OCI-M2 (cell line): Measurements from ENCODE around the gene MSANTD7.
"Not testable (repeated sequence)": the region's sequence is repeated elsewhere in the genome, so short reads cannot be mapped to it uniquely, and the experiment has no call there.

Experiments
- DNase-seq: peaks from one replicate; lab custom pipeline; 2025; ENCODE audit not compliant: unreplicated experiment; lab: John Stamatoyannopoulos, UW

MSANTD7 gene

DNA sequence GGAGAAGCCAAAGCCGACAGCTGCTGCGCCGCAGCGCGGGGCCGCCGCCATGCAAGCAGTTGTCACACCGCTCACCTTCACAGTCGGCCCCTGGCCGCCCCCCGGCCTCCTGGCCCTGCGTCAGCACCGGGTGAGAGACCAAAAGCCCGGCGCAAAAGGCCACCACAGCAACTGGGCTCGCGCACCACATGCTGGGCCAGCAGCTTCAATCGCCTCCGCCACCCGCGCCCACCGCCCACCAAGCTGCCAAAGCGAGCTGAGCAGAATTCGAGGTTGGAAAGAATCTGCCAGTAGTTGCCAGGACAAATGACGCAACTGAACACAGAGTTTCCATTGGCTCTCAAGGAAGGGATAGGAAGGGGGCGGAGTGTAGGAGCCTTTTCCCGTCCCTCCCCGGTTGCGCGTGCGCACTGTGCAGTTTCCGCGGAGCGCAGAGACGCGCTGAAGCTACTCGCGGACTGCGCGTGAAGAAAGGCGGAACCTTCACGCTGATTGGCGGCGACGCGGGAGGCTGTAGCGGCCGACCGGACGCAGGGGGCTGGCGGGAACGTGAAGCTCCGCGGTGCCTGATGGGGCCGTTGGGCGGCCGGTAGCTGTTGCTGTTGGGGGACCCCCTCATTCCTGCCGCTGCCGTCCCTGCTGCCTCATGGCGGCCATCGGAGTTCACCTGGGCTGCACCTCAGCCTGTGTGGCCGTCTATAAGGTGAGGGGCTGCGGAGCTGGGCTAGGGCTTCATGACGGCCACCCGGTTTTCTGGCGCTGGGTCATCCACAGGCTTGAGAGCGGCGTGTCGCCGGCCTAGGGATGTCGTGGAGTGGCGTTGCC, at the start of gene MSANTD7, which contains the start of the genes CDNF and HSPA14:
MSANTD7 (plus strand) TSS at position 550 of the 825 bp plus-strand sequence. CDS start 3,979 bp downstream, outside the sequence.
CDNF (minus strand) TSS at position 281 of the 825 bp plus-strand sequence; CDS start at position 190, 91 bp downstream.
HSPA14 (plus strand) TSS at position 550 of the 825 bp plus-strand sequence; CDS start at position 647, 97 bp downstream.
- peak; percentile 90 for DNase-seq

GRCh38 chr10:14798636-14799035, 39.5 kb upstream of the MSANTD7 start:
- DNase-seq: no peak

GRCh38 chr10:14800397-14800796, 37.7 kb upstream of the MSANTD7 start:
- DNase-seq: no peak

DNA sequence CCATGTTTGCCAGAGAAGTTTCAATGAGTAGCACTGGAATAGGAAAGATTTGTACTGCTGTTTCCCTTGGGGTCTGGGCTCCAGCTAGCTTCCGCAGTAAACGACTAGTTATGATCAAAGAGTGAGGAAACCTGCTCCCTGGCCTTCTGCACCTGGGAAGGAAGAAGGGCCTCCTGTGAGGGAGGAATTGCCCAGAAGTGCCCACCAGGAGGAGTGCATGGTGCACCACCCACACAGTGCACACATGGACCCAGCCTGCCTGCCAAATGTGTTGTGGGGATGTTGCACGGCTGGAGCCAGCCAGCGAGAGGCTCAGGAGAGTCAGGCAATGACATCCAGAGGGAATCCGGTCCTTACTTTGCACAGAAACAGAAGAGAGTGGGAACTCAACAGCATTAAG, 36.4 kb upstream of the MSANTD7 start:
- DNase-seq: no peak

DNA sequence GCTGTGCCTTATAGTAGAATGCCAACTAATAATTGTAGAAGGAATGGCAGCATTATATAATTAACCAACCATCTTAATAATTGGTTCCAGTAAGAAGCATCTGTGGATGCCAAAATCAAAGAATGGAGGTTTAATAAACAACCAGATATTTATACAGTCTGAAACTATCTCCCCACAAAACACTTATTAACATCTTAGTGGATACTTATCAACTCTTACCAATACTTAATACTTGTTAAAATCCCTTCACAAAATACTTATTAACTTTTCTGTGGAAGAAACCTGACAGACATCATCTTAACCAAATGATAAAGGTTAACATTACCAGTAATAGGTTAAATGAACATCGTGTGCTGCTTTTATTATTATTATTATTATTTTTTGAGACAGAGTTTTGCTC, 34.3 kb upstream of the MSANTD7 start:
- DNase-seq: no peak

DNA sequence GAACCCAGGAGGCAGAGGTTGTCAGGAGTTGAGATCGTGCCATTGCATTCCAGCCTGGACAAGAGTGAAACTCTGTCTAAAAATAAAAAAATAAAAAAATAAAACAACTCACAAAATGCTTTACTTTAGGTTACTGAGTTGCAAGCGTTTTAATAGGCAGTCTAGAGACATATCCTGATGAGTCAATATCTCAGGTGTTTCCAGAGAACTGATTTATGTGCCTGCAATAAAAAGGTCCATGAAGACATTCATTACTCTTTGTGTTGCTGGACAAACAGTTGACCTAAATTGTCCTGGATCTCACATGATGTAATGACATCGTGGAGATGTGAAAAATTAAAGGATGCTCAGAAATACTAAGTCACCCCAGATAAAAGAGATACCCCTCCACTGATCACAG, 31.8 kb upstream of the MSANTD7 start:
- no peak for DNase-seq

DNA sequence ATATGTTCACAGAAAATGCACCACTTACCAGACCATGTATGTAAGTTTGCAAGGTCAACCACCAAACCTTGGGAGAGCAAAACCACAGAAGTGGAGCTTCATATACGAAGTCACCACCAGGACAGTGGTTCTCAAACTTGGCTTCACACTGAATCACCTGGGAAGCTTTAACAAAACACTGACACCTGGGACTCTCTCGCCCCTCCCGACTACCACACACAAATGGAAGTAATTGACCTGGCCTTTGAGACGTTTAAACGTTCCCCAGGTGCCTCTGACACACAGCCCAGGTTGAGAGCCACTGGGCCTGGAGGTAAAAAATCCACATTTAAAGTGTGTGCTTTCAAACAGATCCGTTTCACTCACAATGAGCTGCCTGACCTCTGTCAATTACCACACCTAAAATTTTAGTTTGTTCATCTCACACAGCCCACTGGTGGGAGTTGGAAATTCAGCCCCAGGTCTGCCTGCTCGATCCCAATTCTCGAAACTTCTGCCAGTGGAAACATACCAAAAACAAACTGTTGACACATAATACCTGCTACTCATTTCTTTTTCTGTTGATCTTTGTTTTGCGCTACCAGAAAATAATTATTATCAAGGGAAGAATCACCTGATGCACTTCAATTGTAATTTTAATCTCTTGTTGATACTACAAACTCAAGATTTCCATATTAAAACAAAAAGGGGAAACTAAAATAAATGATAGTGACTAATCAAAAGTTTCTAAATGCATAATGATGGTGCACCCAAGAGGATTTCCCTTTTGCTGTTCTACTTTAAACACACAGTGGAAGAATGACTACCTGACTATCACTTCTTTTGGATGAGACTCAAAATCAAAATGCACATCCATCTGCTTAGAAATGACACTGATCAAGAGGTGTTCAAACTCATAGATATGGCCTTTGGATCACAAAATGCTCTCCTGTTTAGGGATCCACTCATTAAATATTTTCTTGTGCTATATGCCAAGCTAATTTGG, 26.8 kb upstream of the MSANTD7 start:
- no peak for DNase-seq

GRCh38 chr10:14812271-14812670, 25.8 kb upstream of the MSANTD7 start:
- no peak for DNase-seq

GRCh38 chr10:14815681-14816080, 22.4 kb upstream of the MSANTD7 start:
- DNase-seq: no peak

- not testable (repeated sequence) for DNase-seq
Observed at GRCh38 chr10:14816717-14817116, 21.4 kb upstream of the MSANTD7 start.

- no peak for DNase-seq
Observed at GRCh38 chr10:14820010-14820774, 17.9 kb upstream of the MSANTD7 start.

DNA sequence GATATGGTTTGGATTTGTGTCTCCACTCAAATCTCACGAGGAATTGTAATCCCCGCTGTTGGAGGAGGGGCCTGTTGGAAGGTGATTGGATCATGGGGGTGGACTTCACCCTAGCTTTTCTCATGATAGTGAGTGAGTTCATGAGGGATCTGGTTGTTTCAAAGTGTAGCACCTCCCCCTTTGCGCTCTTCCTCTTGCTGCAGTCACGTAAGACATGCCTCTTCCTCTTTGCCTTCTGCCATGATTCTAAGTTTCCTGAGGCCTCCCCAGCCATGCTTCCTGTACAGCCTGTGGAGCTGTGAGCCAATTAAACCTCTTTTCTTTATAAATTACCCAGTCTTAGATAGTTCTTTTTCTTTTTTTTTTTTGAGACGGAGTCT, 17.3 kb upstream of the MSANTD7 start:
- DNase-seq: no peak

GRCh38 chr10:14821635-14822375, 16.3 kb upstream of the MSANTD7 start:
- no peak for DNase-seq

- DNase-seq: no peak
Observed at GRCh38 chr10:14822879-14823755, 15.0 kb upstream of the MSANTD7 start.

DNA sequence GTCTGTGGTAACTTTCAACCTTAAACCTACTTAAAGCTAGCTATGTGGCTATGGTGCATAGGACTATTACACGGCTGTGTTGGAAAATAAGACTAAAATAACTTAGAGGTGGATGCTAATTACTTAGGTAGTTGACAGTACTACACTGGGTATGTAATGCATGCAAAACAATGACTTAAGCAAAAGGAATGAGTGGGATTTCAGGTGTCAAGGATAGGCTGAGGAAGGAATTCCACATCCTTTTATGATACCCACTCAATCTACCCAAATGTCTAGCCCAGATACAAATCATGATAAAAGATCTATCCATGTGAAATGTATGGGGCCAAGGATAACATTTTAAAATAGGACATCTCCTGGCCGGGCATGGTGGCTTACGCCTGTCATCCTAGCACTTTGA, 14.1 kb upstream of the MSANTD7 start:
- no peak for DNase-seq

DNA sequence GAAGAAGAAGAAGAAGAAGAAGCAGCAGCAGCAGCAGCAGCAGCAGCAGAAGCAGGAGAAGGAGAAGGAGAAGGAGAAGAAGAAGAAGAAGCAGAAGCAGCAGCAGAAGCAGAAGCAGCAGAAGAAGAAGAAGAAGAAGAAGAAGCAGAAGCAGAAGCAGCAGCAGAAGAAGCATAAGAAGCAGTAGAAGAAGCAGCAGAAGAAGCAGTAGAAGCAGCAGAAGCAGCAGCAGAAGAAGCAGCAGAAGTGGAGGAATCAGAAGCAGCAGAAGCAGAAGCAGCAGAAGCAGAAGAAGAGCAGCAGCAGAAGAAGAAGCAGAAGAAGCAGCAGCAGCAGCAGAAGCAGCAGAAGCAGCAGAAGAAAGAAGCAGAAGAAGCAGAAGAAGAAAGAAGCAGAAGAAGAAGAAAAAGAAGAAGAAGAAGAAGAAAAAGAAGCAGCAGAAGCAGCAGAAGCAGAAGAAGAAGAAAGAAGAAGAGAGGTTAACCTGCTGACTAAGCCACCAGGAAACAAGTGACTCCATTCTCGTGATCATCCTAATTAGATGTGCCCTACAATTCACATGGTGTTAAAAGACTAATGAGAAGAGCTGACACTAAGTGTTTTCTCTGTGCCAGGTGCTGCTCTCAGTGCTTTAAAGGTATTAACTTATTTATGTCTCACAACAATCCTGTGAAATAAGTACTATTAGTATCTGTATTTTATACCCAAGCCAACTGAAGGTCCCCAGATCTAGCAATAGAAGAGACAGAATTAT, 11.9 kb upstream of the MSANTD7 start:
- DNase-seq: no peak

- DNase-seq: no peak
Observed at GRCh38 chr10:14833106-14833505, 5.0 kb upstream of the MSANTD7 start.

GRCh38 chr10:14836208-14836607, 1.9 kb upstream of the MSANTD7 start:
- no peak for DNase-seq
